NCI-H2196 treated with DMSO at 0.1 percent for 48 hours (cell line): Measurements from ENCODE around the gene PPP1R3E.
"Not testable (repeated sequence)": the region's sequence is repeated elsewhere in the genome, so short reads cannot be mapped to it uniquely, and the experiment has no call there.

ENCODE experiments used
- DNase-seq: peaks from one replicate; lab custom pipeline; 2025; ENCODE audit not compliant: unreplicated experiment; lab: John Stamatoyannopoulos, UW

Gene PPP1R3E

DNA sequence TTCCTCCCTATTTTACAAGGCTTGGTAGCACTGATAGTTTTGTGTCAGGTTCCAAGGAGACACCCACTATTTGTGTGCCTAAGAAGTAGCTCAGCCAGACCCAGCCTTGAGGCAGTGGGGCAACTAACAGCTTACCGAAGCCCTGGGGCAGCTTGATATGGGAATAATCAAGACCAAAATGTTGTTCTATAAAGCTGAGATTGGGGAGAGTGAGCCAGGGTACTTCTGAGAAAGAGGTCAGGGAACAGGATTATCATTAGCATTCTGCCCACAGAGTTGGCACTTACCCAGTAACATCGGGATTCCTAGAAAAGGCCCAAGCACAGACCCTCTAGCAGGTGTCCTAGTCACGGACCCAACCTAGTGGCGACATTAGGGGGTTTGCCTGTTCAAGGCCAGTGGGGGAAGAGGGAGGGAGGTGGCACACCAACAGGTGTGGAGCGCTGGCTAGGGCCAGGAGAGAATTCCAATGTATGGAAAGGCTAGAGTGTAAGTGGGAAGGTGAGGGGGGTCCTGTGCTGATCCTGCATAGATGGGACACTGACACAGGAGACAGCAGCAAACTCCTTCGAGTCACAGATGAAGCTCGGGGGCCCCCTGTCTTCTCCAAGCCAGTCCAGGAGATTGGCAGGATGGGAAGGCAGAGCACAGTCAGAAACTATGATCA is 4.9 kb downstream of the PPP1R3E start:
- no peak for DNase-seq

- DNase-seq: no peak
Observed at GRCh38 chr14:23297096-23297495, 5.6 kb downstream of the PPP1R3E start.

- DNase-seq: no peak
Observed at GRCh38 chr14:23296012-23296777, 6.5 kb downstream of the PPP1R3E start.

GRCh38 chr14:23294734-23295561 is 7.7 kb downstream of the PPP1R3E start:
- peak; percentile 30 for DNase-seq

DNA sequence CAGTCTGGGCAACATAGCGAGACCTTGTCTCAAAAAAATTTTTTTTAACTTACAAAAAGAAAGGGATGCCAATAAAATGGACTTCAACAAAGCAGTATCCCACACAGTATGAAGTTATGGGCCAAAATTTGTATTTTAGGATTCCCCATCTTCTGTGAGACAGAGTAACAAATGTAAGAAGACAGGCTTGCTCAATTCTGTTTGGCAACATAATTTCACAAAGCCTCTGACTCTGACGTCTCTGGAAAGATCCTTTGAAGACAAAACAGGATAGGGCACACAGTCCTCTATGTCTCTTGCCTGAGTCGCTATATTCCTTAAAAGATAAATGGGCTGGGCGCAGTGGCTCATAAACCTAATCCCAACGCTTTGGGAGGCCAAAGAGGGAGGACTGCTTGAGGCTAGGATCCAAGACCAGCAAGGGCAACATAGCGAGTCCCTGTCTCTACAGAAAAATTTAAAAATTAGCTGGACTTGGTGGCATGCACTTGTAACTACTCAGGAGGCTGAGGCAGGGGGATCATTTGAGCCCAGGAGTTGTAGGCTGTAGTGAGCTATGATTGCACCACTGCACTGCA is 15.7 kb downstream of the PPP1R3E start:
- no peak for DNase-seq

DNA sequence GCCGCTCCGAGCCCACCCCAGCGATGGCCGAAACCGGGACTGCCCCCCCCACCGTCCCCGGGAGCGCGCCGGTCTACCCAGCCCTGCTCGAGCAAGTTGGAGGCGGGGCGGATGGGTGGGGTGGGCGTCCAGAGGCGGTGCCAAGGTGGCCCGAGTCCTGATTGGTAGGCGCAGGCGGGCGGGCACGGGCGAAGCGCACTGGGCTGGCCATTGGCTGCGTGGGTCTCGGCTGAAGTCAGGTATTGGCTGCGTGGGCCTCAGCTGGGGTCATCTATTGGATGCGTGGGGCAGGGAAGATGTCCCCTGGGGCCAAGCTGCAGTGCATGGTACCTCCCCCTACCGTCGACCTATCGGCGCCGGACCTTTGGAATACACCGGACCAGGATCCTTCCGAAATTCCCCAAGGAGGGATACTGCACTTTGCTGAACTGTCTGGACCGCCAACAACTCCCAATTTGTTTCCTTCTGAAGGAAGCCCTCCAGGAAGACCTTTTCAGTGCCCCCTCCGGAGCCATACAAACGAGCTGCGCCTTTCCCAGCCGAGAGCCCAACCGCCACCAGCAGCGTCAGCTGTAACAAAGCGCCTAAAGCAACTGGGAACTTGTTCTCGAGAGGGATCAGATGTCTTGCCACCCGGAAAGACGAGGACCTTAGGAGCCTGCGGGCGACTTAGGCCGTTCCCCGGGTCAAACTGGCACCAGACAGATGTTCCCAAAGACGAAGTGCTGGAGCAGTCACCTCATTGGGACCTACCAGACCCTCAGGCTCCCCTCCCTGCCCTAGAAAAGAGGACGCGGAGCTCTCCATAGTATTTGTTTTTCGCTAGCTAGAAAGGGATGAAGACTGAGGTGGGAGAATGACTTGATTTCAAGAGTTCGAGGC is 16.4 kb downstream of the PPP1R3E start, which contains the start of gene HOMEZ:
Gene HOMEZ (minus strand): TSS at position 113 of the 882 bp plus-strand sequence. CDS start 180 bp downstream, outside the sequence.
- peak; percentile 98 for DNase-seq

DNA sequence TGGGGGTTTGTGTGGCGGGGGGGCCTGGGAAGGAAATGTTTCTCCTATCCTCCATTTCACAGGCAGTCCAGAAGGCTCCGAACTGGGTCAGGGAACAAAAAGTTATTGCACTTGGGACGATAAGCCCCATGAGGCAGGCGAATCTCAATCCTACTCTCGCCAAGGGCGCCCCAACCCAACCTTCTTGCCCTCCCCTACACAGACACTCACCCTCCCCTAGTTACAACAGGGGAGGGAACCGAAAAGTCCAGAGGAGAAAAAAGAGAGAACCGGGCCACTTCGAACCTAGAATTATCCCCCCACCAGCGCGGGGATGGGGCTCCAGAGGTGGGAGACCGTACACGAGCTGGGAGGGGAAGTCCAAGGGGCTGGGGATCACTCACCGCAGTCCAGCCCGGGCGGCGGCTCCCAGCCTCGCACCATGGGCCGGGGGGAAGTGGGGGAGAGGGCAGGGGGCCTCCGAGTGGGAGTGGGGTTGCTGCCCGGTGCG is 17.1 kb downstream of the PPP1R3E start:
- no peak for DNase-seq

DNA sequence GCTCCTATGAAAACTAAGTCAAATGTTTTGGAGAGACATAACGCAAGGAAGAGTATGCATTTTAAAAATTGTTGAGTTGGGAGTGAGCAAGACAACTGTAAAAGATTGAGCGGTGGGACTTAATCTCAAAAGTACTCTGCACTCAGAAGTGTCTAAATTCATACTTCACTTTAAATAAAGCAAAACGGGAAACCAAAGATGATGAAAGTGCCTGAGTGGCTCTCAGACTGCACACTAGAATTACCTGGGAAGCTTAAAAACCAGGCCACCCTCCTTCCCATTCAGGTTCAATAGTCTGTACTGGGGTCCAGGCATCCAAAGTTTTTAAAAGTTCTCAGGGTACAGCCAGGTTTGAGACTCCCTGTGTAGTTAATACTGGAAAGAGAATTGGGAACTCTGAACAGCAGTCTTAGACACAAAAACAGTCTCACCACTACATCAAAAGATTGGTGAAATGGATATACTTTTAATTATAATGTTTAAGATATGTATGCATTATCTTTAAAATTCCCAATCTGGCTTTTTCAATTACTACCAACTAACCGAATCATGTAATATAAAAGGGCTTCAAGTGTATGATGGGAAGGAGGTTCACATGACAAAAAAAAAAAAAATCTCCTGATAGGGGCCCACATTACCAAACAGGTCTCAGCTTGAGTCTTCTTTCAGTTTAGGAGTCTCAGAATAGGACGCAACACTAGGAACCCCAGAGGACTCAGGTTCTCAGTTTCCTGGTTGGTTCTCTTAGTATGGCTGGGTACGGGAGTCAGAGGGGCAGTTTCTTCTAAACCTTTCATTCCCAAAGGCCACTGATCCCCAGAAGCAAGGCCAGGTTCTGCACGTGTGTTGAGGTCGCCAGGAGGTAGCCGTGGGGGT is 17.8 kb downstream of the PPP1R3E start:
- DNase-seq: no peak

- no peak for DNase-seq
Observed at GRCh38 chr14:23281247-23281646, 21.4 kb downstream of the PPP1R3E start.

DNA sequence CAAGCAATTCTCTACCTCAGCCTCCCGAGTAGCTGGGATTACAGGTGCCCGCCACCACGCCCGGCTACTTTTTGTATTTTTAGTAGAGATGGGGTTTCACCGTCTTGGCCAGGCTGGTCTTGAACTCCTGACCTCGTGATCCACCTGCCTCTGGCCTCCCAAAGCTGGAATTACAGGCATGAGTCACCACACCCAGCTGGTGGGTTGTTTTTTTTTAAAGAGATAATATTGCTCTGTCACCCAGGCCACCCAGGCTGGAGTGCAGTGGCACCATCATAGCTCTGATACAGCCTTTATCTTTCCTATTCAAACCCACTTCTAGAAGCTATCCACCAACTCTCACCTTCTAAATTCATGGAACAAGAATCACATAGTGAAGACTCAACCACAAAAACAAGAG is 24.7 kb downstream of the PPP1R3E start:
- not testable (repeated sequence) for DNase-seq

DNA sequence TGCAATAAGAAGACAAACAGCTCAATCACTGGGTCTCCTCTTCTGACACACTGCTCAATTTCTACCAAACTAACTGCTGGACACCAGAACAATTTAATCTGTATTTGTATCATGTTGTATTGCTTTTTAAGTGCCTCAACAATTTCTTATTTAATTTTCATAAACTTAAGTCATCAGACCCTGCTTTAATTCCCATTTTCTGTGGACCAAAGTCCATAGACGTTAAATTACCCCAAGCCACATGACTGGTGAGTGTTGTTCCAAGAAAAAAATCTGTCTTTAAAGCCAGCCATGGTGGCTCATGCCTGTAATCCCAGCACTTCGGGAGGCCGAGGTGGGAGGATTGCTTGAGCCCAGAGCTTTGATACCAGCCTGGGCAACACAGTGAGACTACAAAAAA is 25.5 kb downstream of the PPP1R3E start:
- no peak for DNase-seq

DNA sequence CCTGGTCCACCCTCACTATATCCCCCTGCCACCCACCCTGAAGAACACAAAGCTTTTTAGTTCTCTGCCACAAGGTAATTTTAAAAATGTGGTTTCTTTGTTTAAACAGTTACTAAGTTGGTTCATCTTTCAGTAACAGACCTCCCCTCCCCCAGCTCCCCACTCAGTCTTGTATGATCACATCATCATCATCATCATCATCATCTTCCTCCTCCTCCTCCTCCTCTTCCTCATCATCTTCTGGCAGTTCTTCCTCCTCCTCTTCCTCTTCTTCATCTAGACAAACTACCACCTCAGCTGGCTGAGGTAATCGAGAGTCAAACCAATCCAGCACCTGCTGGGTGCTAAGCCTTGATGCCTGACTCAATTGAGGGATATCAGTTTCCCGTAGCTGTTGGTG is 27.2 kb downstream of the PPP1R3E start:
- DNase-seq: no peak

DNA sequence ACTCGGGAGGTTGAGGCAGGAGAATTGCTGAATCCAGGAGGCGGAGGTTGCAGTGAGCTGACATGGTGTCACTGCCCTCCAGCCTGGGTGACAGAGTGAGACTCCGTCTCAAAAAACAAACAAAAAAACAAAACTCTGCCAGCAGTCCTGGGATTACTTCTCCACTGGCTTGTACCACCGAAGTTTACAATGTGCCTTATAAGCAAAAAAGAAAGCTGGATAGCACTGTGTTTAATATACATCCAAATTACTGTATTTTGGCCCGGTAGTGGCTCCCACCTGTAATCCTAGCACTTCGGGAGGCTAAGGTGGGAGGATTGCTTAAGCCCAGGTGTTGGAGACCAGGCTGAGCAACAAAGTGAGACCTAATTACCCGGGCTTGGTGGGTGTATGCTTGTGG is 33.5 kb downstream of the PPP1R3E start:
- no peak for DNase-seq

GRCh38 chr14:23260849-23261248 is 41.8 kb downstream of the PPP1R3E start:
- DNase-seq: not testable (repeated sequence)

GRCh38 chr14:23259426-23259825 is 43.2 kb downstream of the PPP1R3E start:
- DNase-seq: no peak

GRCh38 chr14:23258256-23258655 is 44.4 kb downstream of the PPP1R3E start:
- DNase-seq: no peak

DNA sequence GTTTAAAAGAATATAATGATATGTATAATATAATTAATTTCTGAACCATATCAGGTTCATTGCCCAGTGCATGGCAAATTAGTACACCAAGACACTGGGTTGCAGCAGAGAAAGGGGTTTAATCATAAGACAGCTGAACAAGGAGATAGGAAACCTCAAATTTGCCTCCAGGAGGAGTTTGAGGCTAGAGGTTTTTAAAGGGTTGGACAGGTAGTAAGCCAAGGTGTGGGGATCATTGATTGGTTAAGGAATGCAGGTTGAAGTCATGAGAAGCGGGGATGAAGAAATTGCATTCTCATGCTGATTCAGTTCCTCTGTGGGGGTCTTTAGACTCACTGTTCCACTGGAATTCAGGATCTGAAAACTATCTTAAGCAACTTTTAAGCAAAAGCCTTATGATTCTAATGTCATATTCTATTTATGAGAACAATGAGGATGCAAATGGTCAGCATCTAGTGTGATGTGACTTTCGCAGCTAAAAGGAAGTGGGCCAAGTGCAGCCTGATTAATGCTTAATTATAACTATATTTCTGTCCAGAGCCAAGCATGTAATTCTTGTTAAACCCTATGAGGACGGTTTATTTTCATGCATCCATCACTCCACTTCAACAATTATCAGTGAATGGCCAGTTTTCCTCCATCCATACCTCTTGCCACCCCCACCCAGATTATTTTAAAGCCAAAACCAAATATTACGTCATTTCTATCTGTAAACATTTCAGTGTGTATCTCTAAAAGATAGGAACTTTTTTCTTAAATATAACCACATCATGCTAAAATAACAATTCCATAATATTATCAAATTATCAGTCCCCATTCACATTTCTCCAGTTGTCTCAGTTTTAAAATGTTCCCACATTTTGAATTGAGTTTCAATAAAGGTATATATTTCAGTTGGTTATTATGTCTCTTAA is 50.0 kb downstream of the PPP1R3E start:
- DNase-seq: no peak

- no peak for DNase-seq
Observed at GRCh38 chr14:23252006-23252405, 50.7 kb downstream of the PPP1R3E start.
